ENCODE results near the gene GLRA1. TPM values are rescaled to one million over a fixed set of nuclear protein-coding genes. Genes with fewer than 3 reads are reported as not detected.

GLRA1 gene
- total RNA-seq, 1 donor from 2014 or later = not detected

GRCh38 chr5:151904127-151904526 lies 20.5 kb downstream of the GLRA1 start:
- H3K4me3 ChIP-seq (ENCODE audit: low read length in 3 of 3) = no peak overlapping the region
- H3K27ac ChIP-seq (ENCODE audit: low read depth, low read length) = no peak overlapping the region
- H3K27me3 ChIP-seq (ENCODE audit: control insufficient read depth in 3 of 3, insufficient read depth in 3 of 3, low read length in 3 of 3) = no peaks in the 10 kb centered on the region
- no peaks in the 10 kb centered on the region for H3K9me3 ChIP-seq (ENCODE audit: control insufficient read depth in 3 of 3, low read length in 3 of 3)
- H3K4me1 ChIP-seq (ENCODE audit: control insufficient read depth in 3 of 3, insufficient read depth in 3 of 3, low read length in 3 of 3) = peaks cover 0 to 4% (median 0%) of the 10 kb centered on the region in 3 donors
- no peak overlapping the region for H3K9ac ChIP-seq (ENCODE audit: low read depth in 1 of 3, low read length in 3 of 3)
- peaks cover 0 to 3% (median 0%) of the 10 kb centered on the region in 3 donors for H3K36me3 ChIP-seq (ENCODE audit: control insufficient read depth in 3 of 3, insufficient read depth in 3 of 3, low read length in 3 of 3)

GRCh38 chr5:151903243-151903653 lies 21.4 kb downstream of the GLRA1 start:
- Histone ChIP-seq H3K36me3 (ENCODE audit: control insufficient read depth in 3 of 3, insufficient read depth in 3 of 3, low read length in 3 of 3) (peaks cover 0 to 3% (median 0%) of the 10 kb centered on the region in 3 donors), H3K27ac (ENCODE audit: low read depth, low read length) (no peak overlapping the region)

GRCh38 chr5:151902215-151902614 lies 22.4 kb downstream of the GLRA1 start:
- Histone ChIP-seq H3K4me1 (ENCODE audit: control insufficient read depth in 3 of 3, insufficient read depth in 3 of 3, low read length in 3 of 3) (peaks cover 0 to 4% (median 0%) of the 10 kb centered on the region in 3 donors), H3K4me3 (ENCODE audit: low read length in 3 of 3) (no peak overlapping the region), H3K27ac (ENCODE audit: low read depth, low read length) (no peak overlapping the region), H3K9me3 (ENCODE audit: control insufficient read depth in 3 of 3, low read length in 3 of 3) (no peaks in the 10 kb centered on the region), H3K36me3 (ENCODE audit: control insufficient read depth in 3 of 3, insufficient read depth in 3 of 3, low read length in 3 of 3) (peaks cover 0 to 3% (median 0%) of the 10 kb centered on the region in 3 donors), H3K9ac (ENCODE audit: low read depth in 1 of 3, low read length in 3 of 3) (no peak overlapping the region), H3K27me3 (ENCODE audit: control insufficient read depth in 3 of 3, insufficient read depth in 3 of 3, low read length in 3 of 3) (no peaks in the 10 kb centered on the region)

More at GRCh38 chr5:151903243-151903653, 21.4 kb downstream of the GLRA1 start:
- H3K27me3 ChIP-seq (ENCODE audit: control insufficient read depth in 3 of 3, insufficient read depth in 3 of 3, low read length in 3 of 3) = no peaks in the 10 kb centered on the region
- H3K9ac ChIP-seq (ENCODE audit: low read depth in 1 of 3, low read length in 3 of 3) = no peak overlapping the region
- H3K4me1 ChIP-seq (ENCODE audit: control insufficient read depth in 3 of 3, insufficient read depth in 3 of 3, low read length in 3 of 3) = peaks cover 0 to 4% (median 0%) of the 10 kb centered on the region in 3 donors
- H3K9me3 ChIP-seq (ENCODE audit: control insufficient read depth in 3 of 3, low read length in 3 of 3) = no peaks in the 10 kb centered on the region
- H3K4me3 ChIP-seq (ENCODE audit: low read length in 3 of 3) = no peak overlapping the region

- no peak overlapping the region for H3K9ac ChIP-seq (ENCODE audit: low read depth in 1 of 3, low read length in 3 of 3)
- peaks cover 0 to 4% (median 0%) of the 10 kb centered on the region in 3 donors for H3K4me1 ChIP-seq (ENCODE audit: control insufficient read depth in 3 of 3, insufficient read depth in 3 of 3, low read length in 3 of 3)
- no peaks in the 10 kb centered on the region for H3K9me3 ChIP-seq (ENCODE audit: control insufficient read depth in 3 of 3, low read length in 3 of 3)
- no peaks in the 10 kb centered on the region for H3K27me3 ChIP-seq (ENCODE audit: control insufficient read depth in 3 of 3, insufficient read depth in 3 of 3, low read length in 3 of 3)
- H3K4me3 ChIP-seq (ENCODE audit: low read length in 3 of 3) = no peak overlapping the region
- no peak overlapping the region for H3K27ac ChIP-seq (ENCODE audit: low read depth, low read length)
- H3K36me3 ChIP-seq (ENCODE audit: control insufficient read depth in 3 of 3, insufficient read depth in 3 of 3, low read length in 3 of 3) = peaks cover 0 to 3% (median 0%) of the 10 kb centered on the region in 3 donors
Measured at GRCh38 chr5:151901611-151902010, 23.0 kb downstream of the GLRA1 start.

GRCh38 chr5:151900891-151901290 lies 23.8 kb downstream of the GLRA1 start:
- no peak overlapping the region for H3K4me3 ChIP-seq (ENCODE audit: low read length in 3 of 3)
- no peaks in the 10 kb centered on the region for H3K9me3 ChIP-seq (ENCODE audit: control insufficient read depth in 3 of 3, low read length in 3 of 3)
- H3K4me1 ChIP-seq (ENCODE audit: control insufficient read depth in 3 of 3, insufficient read depth in 3 of 3, low read length in 3 of 3) = peaks cover 0 to 4% (median 0%) of the 10 kb centered on the region in 3 donors
- H3K27me3 ChIP-seq (ENCODE audit: control insufficient read depth in 3 of 3, insufficient read depth in 3 of 3, low read length in 3 of 3) = no peaks in the 10 kb centered on the region
- no peak overlapping the region for H3K27ac ChIP-seq (ENCODE audit: low read depth, low read length)
- no peak overlapping the region for H3K9ac ChIP-seq (ENCODE audit: low read depth in 1 of 3, low read length in 3 of 3)
- peaks cover 0 to 3% (median 0%) of the 10 kb centered on the region in 3 donors for H3K36me3 ChIP-seq (ENCODE audit: control insufficient read depth in 3 of 3, insufficient read depth in 3 of 3, low read length in 3 of 3)

GRCh38 chr5:151899399-151899798 lies 25.3 kb downstream of the GLRA1 start:
- H3K9ac ChIP-seq (ENCODE audit: low read depth in 1 of 3, low read length in 3 of 3) = no peak overlapping the region
- no peak overlapping the region for H3K27ac ChIP-seq (ENCODE audit: low read depth, low read length)
- peaks cover 0 to 3% (median 0%) of the 10 kb centered on the region in 3 donors for H3K36me3 ChIP-seq (ENCODE audit: control insufficient read depth in 3 of 3, insufficient read depth in 3 of 3, low read length in 3 of 3)
- H3K27me3 ChIP-seq (ENCODE audit: control insufficient read depth in 3 of 3, insufficient read depth in 3 of 3, low read length in 3 of 3) = no peaks in the 10 kb centered on the region
- H3K4me1 ChIP-seq (ENCODE audit: control insufficient read depth in 3 of 3, insufficient read depth in 3 of 3, low read length in 3 of 3) = no peaks in the 10 kb centered on the region
- no peaks in the 10 kb centered on the region for H3K9me3 ChIP-seq (ENCODE audit: control insufficient read depth in 3 of 3, low read length in 3 of 3)
- no peak overlapping the region for H3K4me3 ChIP-seq (ENCODE audit: low read length in 3 of 3)

GRCh38 chr5:151897896-151898295 lies 26.8 kb downstream of the GLRA1 start:
- no peaks in the 10 kb centered on the region for H3K27me3 ChIP-seq (ENCODE audit: control insufficient read depth in 3 of 3, insufficient read depth in 3 of 3, low read length in 3 of 3)
- no peak overlapping the region for H3K27ac ChIP-seq (ENCODE audit: low read depth, low read length)
- peaks cover 0 to 3% (median 0%) of the 10 kb centered on the region in 3 donors for H3K36me3 ChIP-seq (ENCODE audit: control insufficient read depth in 3 of 3, insufficient read depth in 3 of 3, low read length in 3 of 3)
- H3K4me1 ChIP-seq (ENCODE audit: control insufficient read depth in 3 of 3, insufficient read depth in 3 of 3, low read length in 3 of 3) = no peaks in the 10 kb centered on the region
- no peak overlapping the region for H3K4me3 ChIP-seq (ENCODE audit: low read length in 3 of 3)
- H3K9me3 ChIP-seq (ENCODE audit: control insufficient read depth in 3 of 3, low read length in 3 of 3) = no peaks in the 10 kb centered on the region
- H3K9ac ChIP-seq (ENCODE audit: low read depth in 1 of 3, low read length in 3 of 3) = no peak overlapping the region

GRCh38 chr5:151897020-151897552 lies 27.6 kb downstream of the GLRA1 start:
- Histone ChIP-seq H3K27ac (ENCODE audit: low read depth, low read length) (no peak overlapping the region), H3K9ac (ENCODE audit: low read depth in 1 of 3, low read length in 3 of 3) (no peak overlapping the region), H3K9me3 (ENCODE audit: control insufficient read depth in 3 of 3, low read length in 3 of 3) (no peaks in the 10 kb centered on the region), H3K36me3 (ENCODE audit: control insufficient read depth in 3 of 3, insufficient read depth in 3 of 3, low read length in 3 of 3) (peaks cover 0 to 2% (median 0%) of the 10 kb centered on the region in 3 donors), H3K4me3 (ENCODE audit: low read length in 3 of 3) (no peak overlapping the region), H3K4me1 (ENCODE audit: control insufficient read depth in 3 of 3, insufficient read depth in 3 of 3, low read length in 3 of 3) (no peaks in the 10 kb centered on the region), H3K27me3 (ENCODE audit: control insufficient read depth in 3 of 3, insufficient read depth in 3 of 3, low read length in 3 of 3) (no peaks in the 10 kb centered on the region)

- Histone ChIP-seq H3K9me3 (ENCODE audit: control insufficient read depth in 3 of 3, low read length in 3 of 3) (no peaks in the 10 kb centered on the region), H3K9ac (ENCODE audit: low read depth in 1 of 3, low read length in 3 of 3) (no peak overlapping the region), H3K36me3 (ENCODE audit: control insufficient read depth in 3 of 3, insufficient read depth in 3 of 3, low read length in 3 of 3) (no peaks in the 10 kb centered on the region), H3K27ac (ENCODE audit: low read depth, low read length) (no peak overlapping the region), H3K4me3 (ENCODE audit: low read length in 3 of 3) (no peak overlapping the region), H3K27me3 (ENCODE audit: control insufficient read depth in 3 of 3, insufficient read depth in 3 of 3, low read length in 3 of 3) (no peaks in the 10 kb centered on the region), H3K4me1 (ENCODE audit: control insufficient read depth in 3 of 3, insufficient read depth in 3 of 3, low read length in 3 of 3) (no peaks in the 10 kb centered on the region)
Measured at GRCh38 chr5:151896031-151896691, 28.5 kb downstream of the GLRA1 start.

- Histone ChIP-seq H3K4me3 (ENCODE audit: low read length in 3 of 3) (no peak overlapping the region), H3K27ac (ENCODE audit: low read depth, low read length) (no peak overlapping the region), H3K4me1 (ENCODE audit: control insufficient read depth in 3 of 3, insufficient read depth in 3 of 3, low read length in 3 of 3) (no peaks in the 10 kb centered on the region), H3K9me3 (ENCODE audit: control insufficient read depth in 3 of 3, low read length in 3 of 3) (no peaks in the 10 kb centered on the region), H3K27me3 (ENCODE audit: control insufficient read depth in 3 of 3, insufficient read depth in 3 of 3, low read length in 3 of 3) (no peaks in the 10 kb centered on the region), H3K9ac (ENCODE audit: low read depth in 1 of 3, low read length in 3 of 3) (no peak overlapping the region), H3K36me3 (ENCODE audit: control insufficient read depth in 3 of 3, insufficient read depth in 3 of 3, low read length in 3 of 3) (no peaks in the 10 kb centered on the region)
Measured at GRCh38 chr5:151895660-151896030, 29.0 kb downstream of the GLRA1 start.

All from skeletal muscle tissue (tissue), 4 donors.